Liver (tissue), 3 donors: ENCODE results near the gene TSPAN31.

Experiments
- FOXA1 ChIP-seq: IDR thresholded peaks from 2 replicates; pipeline ENCODE4 v1.6.1; 2016; ENCODE audit warnings: antibody characterized with exemption
- HNF4A ChIP-seq, 2 donors: conservative IDR thresholded peaks; 2 replicates each; pipeline ENCODE4 v1.6.1; 2016; ENCODE audit warnings: antibody characterized with exemption in 2 of 2, mild to moderate bottlenecking in 2 of 2
- RAD21 ChIP-seq, 2 donors: IDR thresholded peaks; 2 replicates each; pipeline ENCODE4 v1.6.1; 2016; ENCODE audit warnings: antibody characterized with exemption in 2 of 2, mild to moderate bottlenecking in 2 of 2
- YY1 ChIP-seq: IDR thresholded peaks from 2 replicates; pipeline ENCODE4 v1.6.1; 2016; ENCODE audit warnings: antibody characterized with exemption, mild to moderate bottlenecking
- TF ChIP-seq, protein P1 (sequence below): fragments of 150-350 bp; IDR thresholded peaks from 2 replicates; pipeline ENCODE4 v1.5.1; 2017; ENCODE audit warnings: improper control_type of control experiment, low read depth, low read length; ENCODE audit not compliant: missing input control
- TF ChIP-seq, protein P2 (sequence below): IDR thresholded peaks from 2 replicates; pipeline ENCODE4 v1.6.1; 2016; ENCODE audit warnings: antibody characterized with exemption
- TF ChIP-seq, protein P3 (sequence below): IDR thresholded peaks from 2 replicates; pipeline ENCODE4 v1.6.1; 2016; ENCODE audit warnings: antibody characterized with exemption
- TF ChIP-seq, protein P4 (sequence below): IDR thresholded peaks from 2 replicates; pipeline ENCODE4 v1.6.1; 2016; ENCODE audit warnings: antibody characterized with exemption, mild to moderate bottlenecking
- donor health status: healthy.
- donor health status: healthy.

DNA sequence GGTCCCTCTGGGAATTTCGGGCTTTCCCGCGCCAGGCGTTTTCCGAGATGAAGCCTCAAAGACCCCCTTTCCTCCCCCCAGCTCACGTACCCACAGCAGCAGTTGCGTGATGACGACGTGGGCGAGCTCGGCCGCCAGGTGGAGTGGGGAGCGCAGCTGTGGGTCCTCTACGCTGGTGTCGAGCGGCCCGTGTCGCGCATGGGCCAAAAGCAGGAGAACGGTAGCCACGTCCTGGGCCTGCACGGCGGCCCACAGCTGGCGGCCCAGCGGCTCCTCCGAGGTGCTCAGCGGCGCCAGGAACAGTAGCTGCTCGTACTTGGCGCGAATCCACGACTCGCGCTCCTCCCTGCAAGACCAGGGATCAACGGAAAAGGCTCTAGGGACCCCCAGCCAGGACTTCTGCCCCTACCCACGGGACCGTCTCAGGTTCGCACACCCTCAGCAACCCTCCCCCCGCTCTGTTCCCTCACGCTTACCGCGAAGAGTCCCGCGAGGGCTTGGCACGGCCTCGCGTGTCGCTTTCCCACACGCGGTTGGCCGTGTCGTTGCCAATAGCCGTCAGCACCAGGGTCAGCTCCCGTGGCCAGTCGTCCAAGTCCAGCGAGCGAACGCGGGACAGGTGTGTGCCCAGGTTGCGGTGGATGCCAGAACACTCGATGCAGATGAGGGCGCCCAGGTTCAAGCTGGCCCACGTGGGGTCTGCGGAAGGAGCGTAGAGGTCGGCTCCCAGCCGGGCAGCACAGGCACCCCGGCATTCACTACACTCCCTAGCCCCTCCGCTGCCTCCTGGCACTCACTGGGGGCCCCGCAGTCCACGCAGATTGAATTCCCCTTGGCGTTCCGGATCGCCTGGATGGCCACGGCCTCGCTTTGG, 17.7 kb upstream of the TSPAN31 start:
- TF ChIP-seq, protein P1, sequence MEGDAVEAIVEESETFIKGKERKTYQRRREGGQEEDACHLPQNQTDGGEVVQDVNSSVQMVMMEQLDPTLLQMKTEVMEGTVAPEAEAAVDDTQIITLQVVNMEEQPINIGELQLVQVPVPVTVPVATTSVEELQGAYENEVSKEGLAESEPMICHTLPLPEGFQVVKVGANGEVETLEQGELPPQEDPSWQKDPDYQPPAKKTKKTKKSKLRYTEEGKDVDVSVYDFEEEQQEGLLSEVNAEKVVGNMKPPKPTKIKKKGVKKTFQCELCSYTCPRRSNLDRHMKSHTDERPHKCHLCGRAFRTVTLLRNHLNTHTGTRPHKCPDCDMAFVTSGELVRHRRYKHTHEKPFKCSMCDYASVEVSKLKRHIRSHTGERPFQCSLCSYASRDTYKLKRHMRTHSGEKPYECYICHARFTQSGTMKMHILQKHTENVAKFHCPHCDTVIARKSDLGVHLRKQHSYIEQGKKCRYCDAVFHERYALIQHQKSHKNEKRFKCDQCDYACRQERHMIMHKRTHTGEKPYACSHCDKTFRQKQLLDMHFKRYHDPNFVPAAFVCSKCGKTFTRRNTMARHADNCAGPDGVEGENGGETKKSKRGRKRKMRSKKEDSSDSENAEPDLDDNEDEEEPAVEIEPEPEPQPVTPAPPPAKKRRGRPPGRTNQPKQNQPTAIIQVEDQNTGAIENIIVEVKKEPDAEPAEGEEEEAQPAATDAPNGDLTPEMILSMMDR = no peak
- TF ChIP-seq, protein P2, sequence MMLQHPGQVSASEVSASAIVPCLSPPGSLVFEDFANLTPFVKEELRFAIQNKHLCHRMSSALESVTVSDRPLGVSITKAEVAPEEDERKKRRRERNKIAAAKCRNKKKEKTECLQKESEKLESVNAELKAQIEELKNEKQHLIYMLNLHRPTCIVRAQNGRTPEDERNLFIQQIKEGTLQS = no peak
- TF ChIP-seq, protein P3, sequence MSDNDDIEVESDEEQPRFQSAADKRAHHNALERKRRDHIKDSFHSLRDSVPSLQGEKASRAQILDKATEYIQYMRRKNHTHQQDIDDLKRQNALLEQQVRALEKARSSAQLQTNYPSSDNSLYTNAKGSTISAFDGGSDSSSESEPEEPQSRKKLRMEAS = no peak
- TF ChIP-seq FOXA1 (no peak), RAD21 (IDR thresholded peaks at IDR 0.05) (no peak), YY1 (no peak), HNF4A (conservative IDR thresholded peaks at IDR 0.05) (no peak)
- TF ChIP-seq, protein P4, sequence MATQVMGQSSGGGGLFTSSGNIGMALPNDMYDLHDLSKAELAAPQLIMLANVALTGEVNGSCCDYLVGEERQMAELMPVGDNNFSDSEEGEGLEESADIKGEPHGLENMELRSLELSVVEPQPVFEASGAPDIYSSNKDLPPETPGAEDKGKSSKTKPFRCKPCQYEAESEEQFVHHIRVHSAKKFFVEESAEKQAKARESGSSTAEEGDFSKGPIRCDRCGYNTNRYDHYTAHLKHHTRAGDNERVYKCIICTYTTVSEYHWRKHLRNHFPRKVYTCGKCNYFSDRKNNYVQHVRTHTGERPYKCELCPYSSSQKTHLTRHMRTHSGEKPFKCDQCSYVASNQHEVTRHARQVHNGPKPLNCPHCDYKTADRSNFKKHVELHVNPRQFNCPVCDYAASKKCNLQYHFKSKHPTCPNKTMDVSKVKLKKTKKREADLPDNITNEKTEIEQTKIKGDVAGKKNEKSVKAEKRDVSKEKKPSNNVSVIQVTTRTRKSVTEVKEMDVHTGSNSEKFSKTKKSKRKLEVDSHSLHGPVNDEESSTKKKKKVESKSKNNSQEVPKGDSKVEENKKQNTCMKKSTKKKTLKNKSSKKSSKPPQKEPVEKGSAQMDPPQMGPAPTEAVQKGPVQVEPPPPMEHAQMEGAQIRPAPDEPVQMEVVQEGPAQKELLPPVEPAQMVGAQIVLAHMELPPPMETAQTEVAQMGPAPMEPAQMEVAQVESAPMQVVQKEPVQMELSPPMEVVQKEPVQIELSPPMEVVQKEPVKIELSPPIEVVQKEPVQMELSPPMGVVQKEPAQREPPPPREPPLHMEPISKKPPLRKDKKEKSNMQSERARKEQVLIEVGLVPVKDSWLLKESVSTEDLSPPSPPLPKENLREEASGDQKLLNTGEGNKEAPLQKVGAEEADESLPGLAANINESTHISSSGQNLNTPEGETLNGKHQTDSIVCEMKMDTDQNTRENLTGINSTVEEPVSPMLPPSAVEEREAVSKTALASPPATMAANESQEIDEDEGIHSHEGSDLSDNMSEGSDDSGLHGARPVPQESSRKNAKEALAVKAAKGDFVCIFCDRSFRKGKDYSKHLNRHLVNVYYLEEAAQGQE = peak; percentile 94
